Activated CD4-positive, CD25-positive, alpha-beta regulatory T cell treated with anti-CD3 and anti-CD28 coated beads, Interleukin-2, amount 50 U/mL, for 72 hours (primary cell): ENCODE results near the gene MARCHF7.
"Not testable (repeated sequence)": the region's sequence is repeated elsewhere in the genome, so short reads cannot be mapped to it uniquely, and the experiment has no call there.

Experiments
- DNase-seq: peaks from one replicate; pipeline ENCODE4 v3.0.0; 2021

The MARCHF7 gene

GRCh38 chr2:159720676-159721075 lies 8.4 kb downstream of the MARCHF7 start:
- no peak for DNase-seq

GRCh38 chr2:159722580-159722979 lies 10.3 kb downstream of the MARCHF7 start:
- no peak for DNase-seq

- not testable (repeated sequence) for DNase-seq
Observed at GRCh38 chr2:159724795-159725572, 12.7 kb downstream of the MARCHF7 start.

- no peak for DNase-seq
Observed at GRCh38 chr2:159725713-159726112, 13.4 kb downstream of the MARCHF7 start.

GRCh38 chr2:159728629-159729028 lies 16.3 kb downstream of the MARCHF7 start:
- no peak for DNase-seq

GRCh38 chr2:159735648-159736047 lies 23.3 kb downstream of the MARCHF7 start:
- DNase-seq: no peak

GRCh38 chr2:159736048-159736447 lies 23.7 kb downstream of the MARCHF7 start:
- DNase-seq: no peak

GRCh38 chr2:159737292-159737916 lies 25.1 kb downstream of the MARCHF7 start:
- no peak for DNase-seq

GRCh38 chr2:159737917-159738296 lies 25.6 kb downstream of the MARCHF7 start:
- no peak for DNase-seq

- DNase-seq: no peak
Observed at GRCh38 chr2:159738509-159739390, 26.4 kb downstream of the MARCHF7 start.

GRCh38 chr2:159742846-159743245 lies 30.5 kb downstream of the MARCHF7 start:
- DNase-seq: no peak

- DNase-seq: no peak
Observed at GRCh38 chr2:159744363-159744762, 32.1 kb downstream of the MARCHF7 start.

- DNase-seq: not testable (repeated sequence)
Observed at GRCh38 chr2:159745237-159745636, 32.9 kb downstream of the MARCHF7 start.

GRCh38 chr2:159748089-159748488 lies 35.8 kb downstream of the MARCHF7 start:
- DNase-seq: no peak

GRCh38 chr2:159750873-159751272 lies 38.6 kb downstream of the MARCHF7 start:
- DNase-seq: no peak

GRCh38 chr2:159753797-159754196 lies 41.5 kb downstream of the MARCHF7 start:
- no peak for DNase-seq

- DNase-seq: no peak
Observed at GRCh38 chr2:159755014-159755413, 42.7 kb downstream of the MARCHF7 start.

GRCh38 chr2:159755788-159756187 lies 43.5 kb downstream of the MARCHF7 start:
- DNase-seq: no peak

GRCh38 chr2:159758239-159758638 lies 45.9 kb downstream of the MARCHF7 start:
- no peak for DNase-seq

GRCh38 chr2:159758686-159759085 lies 46.4 kb downstream of the MARCHF7 start:
- no peak for DNase-seq

- DNase-seq: no peak
Observed at GRCh38 chr2:159759577-159759976, 47.3 kb downstream of the MARCHF7 start.

GRCh38 chr2:159760326-159760725 lies 48.0 kb downstream of the MARCHF7 start:
- no peak for DNase-seq

- DNase-seq: no peak
Observed at GRCh38 chr2:159762075-159762474, 49.8 kb downstream of the MARCHF7 start.
